GM12878 (cell line): ENCODE results near the gene SRRM3.

ENCODE experiments used
- BACH1 ChIP-seq: fragments of 450-650 bp; IDR thresholded peaks from 2 replicates; pipeline ENCODE4 v1.6.1; 2017; ENCODE audit warnings: mild to moderate bottlenecking, borderline replicate concordance
- DPF2 ChIP-seq: fragments of 450-650 bp; IDR thresholded peaks from 2 replicates; pipeline ENCODE4 v1.6.1; 2017; ENCODE audit warnings: mild to moderate bottlenecking
- GABPA ChIP-seq: IDR thresholded peaks from 2 replicates; pipeline ENCODE4 v1.6.1; 2014; ENCODE audit warnings: antibody characterized with exemption, low read depth, mild to moderate bottlenecking, inconsistent platforms
- KDM1A ChIP-seq: fragments of 200-600 bp; sonication (generic); IDR thresholded peaks from 2 replicates; pipeline ENCODE4 v1.6.1; 2016; ENCODE audit warnings: borderline replicate concordance
- NFIC ChIP-seq: IDR thresholded peaks from 2 replicates; pipeline ENCODE4 v1.6.1; 2012; ENCODE audit warnings: low read depth, mild to moderate bottlenecking, inconsistent platforms, low read length, moderate library complexity
- POLR2AphosphoS5 ChIP-seq: IDR thresholded peaks from 2 replicates; pipeline ENCODE4 v1.6.1; 2011; ENCODE audit warnings: mild to moderate bottlenecking, low read length, inconsistent platforms
- SMAD1 ChIP-seq: fragments of 450-650 bp; IDR thresholded peaks from 2 replicates; pipeline ENCODE4 v1.6.1; 2018; ENCODE audit warnings: mild to moderate bottlenecking, low read depth; ENCODE audit not compliant: partially characterized antibody
- SRF ChIP-seq, 2 experiments: IDR thresholded peaks; 2 replicates each; pipeline ENCODE4 v1.6.1; 2011; ENCODE audit warnings: low read depth in 2 of 2, low read length in 2 of 2, mild to moderate bottlenecking in 1 of 2, moderate library complexity in 1 of 2
- SUZ12 ChIP-seq: fragments of 200-600 bp; sonication (generic); IDR thresholded peaks from one replicate; pipeline ENCODE4 v1.6.1; 2018; ENCODE audit warnings: antibody characterized with exemption, mild to moderate bottlenecking; ENCODE audit not compliant: unreplicated experiment
- ZZZ3 ChIP-seq: IDR thresholded peaks from 2 replicates; pipeline ENCODE4 v1.6.1; 2011; ENCODE audit warnings: low read depth; ENCODE audit not compliant: control insufficient read depth, insufficient read length
- TF ChIP-seq, protein P1 (sequence below), 3 experiments: IDR thresholded peaks in 2 of 3; conservative IDR thresholded peaks in 1 of 3; 2 replicates each; pipeline ENCODE4 v1.5.1; 2011; ENCODE audit warnings: low read depth in 3 of 3, low read length in 3 of 3, mild to moderate bottlenecking in 3 of 3, control low read depth in 2 of 3, moderate library complexity in 2 of 3, inconsistent platforms in 1 of 3, mixed read lengths in 1 of 3; ENCODE audit not compliant: control insufficient read depth in 2 of 3, insufficient read depth in 1 of 3; ENCODE audit errors: extremely low read depth in 1 of 3
- TF ChIP-seq, protein P2 (sequence below): fragments of 450-650 bp; IDR thresholded peaks from 2 replicates; pipeline ENCODE4 v1.6.1; 2017; ENCODE audit warnings: mild to moderate bottlenecking, low read depth, inconsistent platforms; ENCODE audit not compliant: poor library complexity, severe bottlenecking
- TF ChIP-seq, protein P3 (sequence below): fragments of 450-650 bp; IDR thresholded peaks from 2 replicates; pipeline ENCODE4 v1.6.1; 2016; ENCODE audit warnings: mild to moderate bottlenecking, moderate library complexity, borderline replicate concordance

DNA sequence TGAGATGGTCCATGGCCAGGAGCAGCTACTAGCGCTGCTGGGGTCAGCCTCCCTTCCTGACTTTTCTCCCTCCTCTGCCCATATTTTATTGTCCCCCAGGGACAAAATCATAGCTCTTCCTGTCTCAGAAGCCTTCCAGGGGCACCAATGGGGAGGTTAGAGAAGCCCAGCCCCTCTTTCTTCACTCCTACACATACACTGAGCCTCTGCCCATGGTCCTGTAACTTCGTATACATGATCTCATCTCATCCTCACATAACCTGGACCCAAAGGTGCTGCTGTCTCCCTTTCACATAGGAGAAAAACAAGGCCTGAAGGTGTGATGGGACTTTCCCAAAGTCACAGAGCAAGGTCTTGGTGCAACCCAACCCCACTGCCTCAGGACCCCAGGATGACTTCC is 2.5 kb downstream of the SRRM3 start:
- TF ChIP-seq SRF (IDR thresholded peaks at IDR 0.05; ENCODE audit: low read depth in 2 of 2, low read length in 2 of 2) (no peak), ZZZ3 (no peak), KDM1A (no peak), SMAD1 (no peak), BACH1 (no peak), NFIC (no peak), DPF2 (no peak), GABPA (no peak), POLR2AphosphoS5 (no peak), SUZ12 (no peak)
- TF ChIP-seq, protein P1, sequence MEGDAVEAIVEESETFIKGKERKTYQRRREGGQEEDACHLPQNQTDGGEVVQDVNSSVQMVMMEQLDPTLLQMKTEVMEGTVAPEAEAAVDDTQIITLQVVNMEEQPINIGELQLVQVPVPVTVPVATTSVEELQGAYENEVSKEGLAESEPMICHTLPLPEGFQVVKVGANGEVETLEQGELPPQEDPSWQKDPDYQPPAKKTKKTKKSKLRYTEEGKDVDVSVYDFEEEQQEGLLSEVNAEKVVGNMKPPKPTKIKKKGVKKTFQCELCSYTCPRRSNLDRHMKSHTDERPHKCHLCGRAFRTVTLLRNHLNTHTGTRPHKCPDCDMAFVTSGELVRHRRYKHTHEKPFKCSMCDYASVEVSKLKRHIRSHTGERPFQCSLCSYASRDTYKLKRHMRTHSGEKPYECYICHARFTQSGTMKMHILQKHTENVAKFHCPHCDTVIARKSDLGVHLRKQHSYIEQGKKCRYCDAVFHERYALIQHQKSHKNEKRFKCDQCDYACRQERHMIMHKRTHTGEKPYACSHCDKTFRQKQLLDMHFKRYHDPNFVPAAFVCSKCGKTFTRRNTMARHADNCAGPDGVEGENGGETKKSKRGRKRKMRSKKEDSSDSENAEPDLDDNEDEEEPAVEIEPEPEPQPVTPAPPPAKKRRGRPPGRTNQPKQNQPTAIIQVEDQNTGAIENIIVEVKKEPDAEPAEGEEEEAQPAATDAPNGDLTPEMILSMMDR (IDR thresholded peaks at IDR 0.05 in 2 of 3, conservative IDR thresholded peaks at IDR 0.05 in 1 of 3; ENCODE audit: control insufficient read depth in 2 of 3, extremely low read depth in 1 of 3, insufficient read depth in 1 of 3, low read depth in 3 of 3, low read length in 3 of 3) = no peak
- TF ChIP-seq, protein P2, sequence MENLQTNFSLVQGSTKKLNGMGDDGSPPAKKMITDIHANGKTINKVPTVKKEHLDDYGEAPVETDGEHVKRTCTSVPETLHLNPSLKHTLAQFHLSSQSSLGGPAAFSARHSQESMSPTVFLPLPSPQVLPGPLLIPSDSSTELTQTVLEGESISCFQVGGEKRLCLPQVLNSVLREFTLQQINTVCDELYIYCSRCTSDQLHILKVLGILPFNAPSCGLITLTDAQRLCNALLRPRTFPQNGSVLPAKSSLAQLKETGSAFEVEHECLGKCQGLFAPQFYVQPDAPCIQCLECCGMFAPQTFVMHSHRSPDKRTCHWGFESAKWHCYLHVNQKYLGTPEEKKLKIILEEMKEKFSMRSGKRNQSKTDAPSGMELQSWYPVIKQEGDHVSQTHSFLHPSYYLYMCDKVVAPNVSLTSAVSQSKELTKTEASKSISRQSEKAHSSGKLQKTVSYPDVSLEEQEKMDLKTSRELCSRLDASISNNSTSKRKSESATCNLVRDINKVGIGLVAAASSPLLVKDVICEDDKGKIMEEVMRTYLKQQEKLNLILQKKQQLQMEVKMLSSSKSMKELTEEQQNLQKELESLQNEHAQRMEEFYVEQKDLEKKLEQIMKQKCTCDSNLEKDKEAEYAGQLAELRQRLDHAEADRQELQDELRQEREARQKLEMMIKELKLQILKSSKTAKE = no peak
- TF ChIP-seq, protein P3, sequence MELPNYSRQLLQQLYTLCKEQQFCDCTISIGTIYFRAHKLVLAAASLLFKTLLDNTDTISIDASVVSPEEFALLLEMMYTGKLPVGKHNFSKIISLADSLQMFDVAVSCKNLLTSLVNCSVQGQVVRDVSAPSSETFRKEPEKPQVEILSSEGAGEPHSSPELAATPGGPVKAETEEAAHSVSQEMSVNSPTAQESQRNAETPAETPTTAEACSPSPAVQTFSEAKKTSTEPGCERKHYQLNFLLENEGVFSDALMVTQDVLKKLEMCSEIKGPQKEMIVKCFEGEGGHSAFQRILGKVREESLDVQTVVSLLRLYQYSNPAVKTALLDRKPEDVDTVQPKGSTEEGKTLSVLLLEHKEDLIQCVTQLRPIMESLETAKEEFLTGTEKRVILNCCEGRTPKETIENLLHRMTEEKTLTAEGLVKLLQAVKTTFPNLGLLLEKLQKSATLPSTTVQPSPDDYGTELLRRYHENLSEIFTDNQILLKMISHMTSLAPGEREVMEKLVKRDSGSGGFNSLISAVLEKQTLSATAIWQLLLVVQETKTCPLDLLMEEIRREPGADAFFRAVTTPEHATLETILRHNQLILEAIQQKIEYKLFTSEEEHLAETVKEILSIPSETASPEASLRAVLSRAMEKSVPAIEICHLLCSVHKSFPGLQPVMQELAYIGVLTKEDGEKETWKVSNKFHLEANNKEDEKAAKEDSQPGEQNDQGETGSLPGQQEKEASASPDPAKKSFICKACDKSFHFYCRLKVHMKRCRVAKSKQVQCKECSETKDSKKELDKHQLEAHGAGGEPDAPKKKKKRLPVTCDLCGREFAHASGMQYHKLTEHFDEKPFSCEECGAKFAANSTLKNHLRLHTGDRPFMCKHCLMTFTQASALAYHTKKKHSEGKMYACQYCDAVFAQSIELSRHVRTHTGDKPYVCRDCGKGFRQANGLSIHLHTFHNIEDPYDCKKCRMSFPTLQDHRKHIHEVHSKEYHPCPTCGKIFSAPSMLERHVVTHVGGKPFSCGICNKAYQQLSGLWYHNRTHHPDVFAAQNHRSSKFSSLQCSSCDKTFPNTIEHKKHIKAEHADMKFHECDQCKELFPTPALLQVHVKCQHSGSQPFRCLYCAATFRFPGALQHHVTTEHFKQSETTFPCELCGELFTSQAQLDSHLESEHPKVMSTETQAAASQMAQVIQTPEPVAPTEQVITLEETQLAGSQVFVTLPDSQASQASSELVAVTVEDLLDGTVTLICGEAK = no peak
